GM12878 (cell line): ENCODE results near the gene NRXN3. TPM values are rescaled to one million over a fixed set of nuclear protein-coding genes. Genes with fewer than 3 reads are reported as not detected.

Experiments
- ATAC-seq: fragments of 200-7000 bp; cut with Tn5 transposase; 3 replicates; pipeline ENCODE4 v1.9.1; 2020; ENCODE audit warnings: mild to moderate bottlenecking, moderate library complexity
- BruUV-seq: library from RNA; stranded (reverse); fragments of 400-500 nt; replicated peaks from 2 replicates; lab custom pipeline; 2021; lab: Mats Ljungman, UMichigan
- CTCF ChIA-PET: fragments of 300-600 bp; sonication (Branson Sonifier 250); formaldehyde crosslinking; extraction: SDS; loops from one replicate; lab custom pipeline; 2021; ENCODE audit warnings: inconsistent platforms; lab: Yijun Ruan, JAX
- POLR2A ChIA-PET: fragments of 350-600 bp; formaldehyde crosslinking; extraction: SDS; loops from one replicate; lab custom pipeline; 2021; ENCODE audit warnings: inconsistent platforms; lab: Charles Lee
- RAD21 ChIA-PET: fragments of 300-600 bp; sonication (Branson Sonifier 250); formaldehyde crosslinking; loops from one replicate; lab custom pipeline; 2023; ENCODE audit warnings: antibody characterized with exemption; ENCODE audit not compliant: unreplicated experiment; lab: Charles Lee
- SMC1A ChIA-PET: fragments of 300-600 bp; sonication (Branson Sonifier 250); formaldehyde crosslinking; loops from one replicate; lab custom pipeline; 2023; ENCODE audit not compliant: unreplicated experiment, uncharacterized antibody; lab: Charles Lee
- DNase-seq: peaks from one replicate; pipeline ENCODE4 v3.0.0-alpha.2; 2011; ENCODE audit warnings: low read depth, low spot score
- FAIRE-seq: peaks from 3 replicates; lab custom pipeline; 2011; peaks lifted over from hg19 to GRCh38; lab: Jason Lieb, UNC
- H2AFZ ChIP-seq: 2 replicates; pipeline ENCODE4 v1.6.0; 2011; ENCODE audit warnings: low read depth, low read length, control low read depth; ENCODE audit not compliant: control insufficient read depth
- H3K27ac ChIP-seq: 2 replicates; pipeline ENCODE4 v1.5.1; 2011; ENCODE audit warnings: control low read depth; ENCODE audit not compliant: control insufficient read depth, insufficient read depth
- H3K27me3 ChIP-seq, 2 experiments: replicated peaks in 1 of 2; 2 replicates each; pipeline versions ENCODE4 v1.6.0 to v1.6.1; 2011; ENCODE audit warnings: low read length in 1 of 2; ENCODE audit not compliant: control insufficient read depth in 2 of 2, insufficient read depth in 2 of 2
- H3K36me3 ChIP-seq, 2 experiments: 2 replicates each; pipeline ENCODE4 v1.5.1; 2011; ENCODE audit warnings: low read length in 1 of 2; ENCODE audit not compliant: control insufficient read depth in 2 of 2, insufficient read depth in 2 of 2
- H3K4me1 ChIP-seq: 2 replicates; pipeline ENCODE4 v1.6.1; 2011; ENCODE audit warnings: mild to moderate bottlenecking, low read length, moderate library complexity, mixed read lengths; ENCODE audit not compliant: control insufficient read depth, insufficient read depth
- H3K4me2 ChIP-seq: 2 replicates; pipeline ENCODE4 v1.6.0; 2011; ENCODE audit warnings: control low read depth; ENCODE audit not compliant: control insufficient read depth, insufficient read depth
- H3K4me3 ChIP-seq: fragments of 200-600 bp; sonication (generic); 2 replicates; pipeline ENCODE4 v1.5.1; 2016
- H3K79me2 ChIP-seq: 2 replicates; pipeline ENCODE4 v1.6.0; 2011; ENCODE audit warnings: low read length; ENCODE audit not compliant: control insufficient read depth, insufficient read depth
- H3K9ac ChIP-seq: 2 replicates; pipeline ENCODE4 v1.8.0; 2011; ENCODE audit warnings: low read length, control low read depth, mixed read lengths; ENCODE audit not compliant: control insufficient read depth, insufficient read depth
- H3K9me3 ChIP-seq: replicated peaks from 3 replicates; pipeline ENCODE4 v1.5.1; 2011; ENCODE audit warnings: mild to moderate bottlenecking, low read length; ENCODE audit not compliant: control insufficient read depth, insufficient read depth
- H4K20me1 ChIP-seq: 2 replicates; pipeline ENCODE4 v1.6.0; 2011; ENCODE audit not compliant: control insufficient read depth, insufficient read depth
- BACH1 ChIP-seq: fragments of 450-650 bp; IDR thresholded peaks from 2 replicates; pipeline ENCODE4 v1.6.1; 2017; ENCODE audit warnings: mild to moderate bottlenecking, borderline replicate concordance
- DPF2 ChIP-seq: fragments of 450-650 bp; IDR thresholded peaks from 2 replicates; pipeline ENCODE4 v1.6.1; 2017; ENCODE audit warnings: mild to moderate bottlenecking
- HCFC1 ChIP-seq: fragments of 150-350 bp; IDR thresholded peaks from 2 replicates; pipeline ENCODE4 v1.6.1; 2014; ENCODE audit warnings: low read length
- JUNB ChIP-seq: IDR thresholded peaks from 2 replicates; pipeline ENCODE4 v1.6.1; 2016; ENCODE audit warnings: antibody characterized with exemption, mild to moderate bottlenecking
- MEF2A ChIP-seq: IDR thresholded peaks from 2 replicates; pipeline ENCODE4 v1.6.1; 2011; ENCODE audit warnings: low read depth, mild to moderate bottlenecking, low read length, moderate library complexity; ENCODE audit not compliant: insufficient read depth
- NBN ChIP-seq: fragments of 450-650 bp; IDR thresholded peaks from 2 replicates; pipeline ENCODE4 v1.6.1; 2016
- NR2C2 ChIP-seq: IDR thresholded peaks from 2 replicates; pipeline ENCODE4 v1.6.1; 2011; ENCODE audit warnings: borderline replicate concordance, low read depth; ENCODE audit not compliant: control insufficient read depth, insufficient read length
- RUNX3 ChIP-seq: IDR thresholded peaks from 2 replicates; pipeline ENCODE4 v1.6.1; 2012; ENCODE audit warnings: low read length, inconsistent platforms
- USF1 ChIP-seq: IDR thresholded peaks from 2 replicates; pipeline ENCODE4 v1.6.1; 2011; ENCODE audit warnings: borderline replicate concordance, low read depth, mild to moderate bottlenecking, moderate library complexity, mixed read lengths, low read length; ENCODE audit not compliant: insufficient read depth; ENCODE audit errors: extremely low read length
- ZNF24 ChIP-seq: fragments of 450-650 bp; IDR thresholded peaks from 2 replicates; pipeline ENCODE4 v1.6.1; 2017; ENCODE audit warnings: antibody characterized with exemption, mild to moderate bottlenecking
- ZNF592 ChIP-seq: fragments of 450-650 bp; IDR thresholded peaks from 2 replicates; pipeline ENCODE4 v1.6.1; 2017; ENCODE audit warnings: mild to moderate bottlenecking, moderate library complexity
- whole genome bisulfite sequencing: methylation state at CpG from one replicate; pipeline ENCODE4 v1.1.6; 2016; ENCODE audit warnings: low lambda C conversion rate; ENCODE audit not compliant: insufficient replicate concordance, insufficient coverage; ENCODE audit errors: missing lambda C conversion rate; 5-methylcytosine and 5-hydroxymethylcytosine counted together
- in situ Hi-C: fragments of 300-500 bp; cut with MboI; formaldehyde crosslinking; loops from 9 replicates; pipeline ENCODE4 v1.14.3; 2018; ENCODE audit warnings: mixed read lengths
- intact Hi-C: fragments of 100-400 bp; cut with micrococcal nuclease; formaldehyde crosslinking; loops from one replicate; pipeline ENCODE4 v1.14.2; 2022; ENCODE audit not compliant: unreplicated experiment
- polyA plus RNA-seq, 11 experiments: library from polyadenylated mRNA; depleted of rRNA in 4 of 11; unstranded in 6 of 11; stranded (reverse) in 5 of 11; fragments of >200 nt; fragmentation: Nextera tagmentation in 4 of 11; fragmentation: Illumina TruSeq in 1 of 11; extraction: Ambion mirVana in 4 of 11; extraction: Trizol in 1 of 11; gene quantifications; 1 replicate in 1 of 11; 2 replicates in 10 of 11; pipeline versions ENCODE4 v1.2.1 to v1.2.3, GENCODE V29; 2011 to 2016; ENCODE audit warnings: inconsistent platforms in 2 of 11, missing spikeins in 2 of 11, low read depth in 1 of 11
- total RNA-seq, 4 experiments: library from RNA; depleted of rRNA in 3 of 4; stranded (reverse); fragments of >200 nt in 3 of 4; fragmentation: Illumina TruSeq in 1 of 4; extraction: Trizol in 1 of 4; gene quantifications; 2 replicates each; pipeline versions ENCODE4 v1.2.1 to v1.2.3, GENCODE V29; 2013 to 2021
- TF ChIP-seq, protein P1 (sequence below): IDR thresholded peaks from 2 replicates; pipeline ENCODE4 v1.6.1; 2012; ENCODE audit warnings: low read depth, low read length, improper control_type of control experiment

NRXN3 gene
- total and polyA plus RNA-seq, 10 of the 15 experiments (the other 5 are each of a cell fraction or from before 2014, with no cell fraction given) = 0.52 to 3.3 (median 1.4) TPM

DNA sequence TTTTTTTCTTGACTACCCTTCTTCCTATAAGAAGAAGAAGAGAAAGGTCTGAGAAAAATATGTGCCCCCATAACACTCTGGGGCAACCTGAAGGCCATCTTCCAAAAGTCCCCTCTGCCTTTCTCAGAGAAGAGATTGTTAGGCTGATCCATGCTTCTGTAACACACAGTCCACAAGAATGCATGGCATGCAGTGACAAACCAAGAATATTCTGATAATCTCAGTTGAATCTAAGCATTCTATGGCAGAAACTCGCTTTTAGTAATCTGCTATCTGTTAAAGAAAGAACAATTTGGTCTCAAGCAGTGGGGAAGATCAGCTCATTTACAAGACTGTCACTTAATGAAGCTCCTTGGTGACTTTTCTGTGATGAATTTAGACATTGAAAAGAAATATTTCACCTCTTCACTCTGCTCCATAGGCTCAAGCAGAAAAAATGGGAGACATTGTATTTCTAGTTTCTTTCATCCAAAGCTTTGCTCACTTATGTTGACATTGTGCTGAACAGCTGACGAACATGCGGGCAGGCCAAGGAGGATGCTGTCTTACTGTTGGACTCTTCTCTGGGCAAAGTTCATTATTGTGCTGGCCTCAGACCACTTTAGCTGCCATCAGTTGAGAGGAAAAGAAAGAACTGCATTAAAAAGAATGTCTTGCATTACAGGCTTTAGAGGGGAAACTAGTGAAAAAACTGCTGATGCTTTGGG, 1084.0 kb downstream of the NRXN3 start (continued):
- TF ChIP-seq USF1 (no peak), NBN (no peak), DPF2 (no peak)

DNA sequence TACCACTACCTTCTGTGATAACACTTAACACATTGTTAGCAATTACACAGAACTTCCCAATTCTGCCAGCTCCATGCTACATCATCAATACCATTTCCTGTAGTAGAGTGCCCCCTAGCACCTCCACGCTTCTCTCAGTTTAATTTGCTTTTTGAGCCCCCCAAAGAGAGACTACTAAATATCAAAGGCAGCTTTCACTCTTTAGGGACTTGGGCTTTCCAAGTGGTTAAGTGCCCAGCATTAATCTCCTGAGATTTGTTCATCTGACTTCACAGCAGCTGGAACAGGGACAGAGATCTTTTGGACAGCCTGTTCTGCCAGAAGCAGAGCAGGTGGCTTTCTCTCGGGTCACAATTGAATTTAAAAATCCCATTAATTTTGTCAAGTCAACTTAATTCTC, 1086.2 kb downstream of the NRXN3 start:
- H3K4me1 ChIP-seq = no peaks in the 10 kb centered on the region
- 17% methylated on average over 2 of the region's 2 CpGs for WGBS
- ATAC-seq (no peak), FAIRE-seq (no peak), DNase-seq (no peak)
- ChIA-PET SMC1A (no interaction called here), POLR2A (no interaction called here), RAD21 (no interaction called here), CTCF (no interaction called here)
- H3K4me3 ChIP-seq = no peak overlapping the region
- no peaks in the 10 kb centered on the region for H3K79me2 ChIP-seq
- H3K27me3 ChIP-seq = no peaks in the 10 kb centered on the region
- BruUV-seq = no TSS peak
- no peak for TF ChIP-seq BACH1
- no peak for TF ChIP-seq MEF2A
- no peak for TF ChIP-seq NR2C2
- TF ChIP-seq, protein P1, sequence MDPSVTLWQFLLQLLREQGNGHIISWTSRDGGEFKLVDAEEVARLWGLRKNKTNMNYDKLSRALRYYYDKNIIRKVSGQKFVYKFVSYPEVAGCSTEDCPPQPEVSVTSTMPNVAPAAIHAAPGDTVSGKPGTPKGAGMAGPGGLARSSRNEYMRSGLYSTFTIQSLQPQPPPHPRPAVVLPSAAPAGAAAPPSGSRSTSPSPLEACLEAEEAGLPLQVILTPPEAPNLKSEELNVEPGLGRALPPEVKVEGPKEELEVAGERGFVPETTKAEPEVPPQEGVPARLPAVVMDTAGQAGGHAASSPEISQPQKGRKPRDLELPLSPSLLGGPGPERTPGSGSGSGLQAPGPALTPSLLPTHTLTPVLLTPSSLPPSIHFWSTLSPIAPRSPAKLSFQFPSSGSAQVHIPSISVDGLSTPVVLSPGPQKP = no peak
- TF ChIP-seq ZNF24 = no peak
- no peak for TF ChIP-seq HCFC1
- TF ChIP-seq JUNB = no peak
- no peak for TF ChIP-seq ZNF592
- no peak for TF ChIP-seq RUNX3
- H4K20me1 ChIP-seq = no peaks in the 10 kb centered on the region
- no peak overlapping the region for H3K27ac ChIP-seq
- intact Hi-C loops = no loop called here
- no peak overlapping the region for H3K4me2 ChIP-seq
- H3K9me3 ChIP-seq = no peaks in the 10 kb centered on the region
- in situ Hi-C loops = no loop called here
- H3K9ac ChIP-seq = no peak overlapping the region
- H2AFZ ChIP-seq = no peak overlapping the region
- H3K36me3 ChIP-seq = no peaks in the 10 kb centered on the region
